B cell (primary cell): ENCODE measurements around the gene DNAAF5. TPM values are rescaled to one million over a fixed set of nuclear protein-coding genes. Genes with fewer than 3 reads are reported as not detected.

Source experiments
- ATAC-seq: fragments of 200-7000 bp; cut with Tn5 transposase; one replicate; pipeline ENCODE4 v1.10.0; 2021; ENCODE audit warnings: low read depth, mild to moderate bottlenecking, moderate number of reproducible peaks, moderate library complexity
- CTCF ChIA-PET: fragments of 350-600 bp; sonication (Branson Sonifier 250); formaldehyde crosslinking; loops from one replicate; lab custom pipeline; 2021; ENCODE audit warnings: antibody characterized with exemption, inconsistent platforms; lab: Charles Lee
- POLR2A ChIA-PET: fragments of 350-600 bp; sonication (Branson Sonifier 250); formaldehyde crosslinking; loops from one replicate; lab custom pipeline; 2021; ENCODE audit warnings: antibody characterized with exemption; lab: Charles Lee
- DNase-seq: peaks from one replicate; pipeline ENCODE4 v3.0.0; 2013
- H2AFZ ChIP-seq: 2 replicates; pipeline ENCODE4 v1.6.1; 2012; ENCODE audit warnings: mild to moderate bottlenecking, low read depth, low read length; ENCODE audit not compliant: insufficient read depth, poor library complexity, severe bottlenecking
- H3K27ac ChIP-seq, 2 donors: 1 replicate in 1 of 2; 2 replicates in 1 of 2; pipeline ENCODE4 v1.5.1; 2012 to 2013; ENCODE audit warnings: low read length in 2 of 2, mild to moderate bottlenecking in 2 of 2, moderate library complexity in 1 of 2
- H3K27me3 ChIP-seq, 4 experiments: fragments of 200-600 bp in 1 of 4; sonication (generic) in 1 of 4; replicated peaks in 1 of 4; 1 replicate in 2 of 4; 2 replicates in 2 of 4; pipeline versions ENCODE4 v1.6.1 to v1.7.0; 2013 to 2016; ENCODE audit warnings: low read length in 3 of 4, mild to moderate bottlenecking in 2 of 4, mixed read lengths in 1 of 4, moderate library complexity in 1 of 4; ENCODE audit not compliant: insufficient read depth in 4 of 4, control insufficient read depth in 3 of 4; ENCODE audit errors: control extremely low read depth in 1 of 4
- H3K36me3 ChIP-seq, 2 experiments: replicated peaks in 1 of 2; 1 replicate in 1 of 2; 2 replicates in 1 of 2; pipeline versions ENCODE4 v1.6.1 to v1.7.1; 2013; ENCODE audit warnings: low read length in 1 of 2; ENCODE audit not compliant: insufficient read depth in 2 of 2, control insufficient read depth in 1 of 2; ENCODE audit errors: control extremely low read depth in 1 of 2, extremely low read depth in 1 of 2
- H3K4me1 ChIP-seq, 2 donors: fragments of 200-600 bp in 1 of 2; sonication (generic) in 1 of 2; 1 replicate in 1 of 2; 2 replicates in 1 of 2; pipeline versions ENCODE4 v1.5.1 to v1.6.1; 2013 to 2017; ENCODE audit warnings: low read length in 2 of 2; ENCODE audit not compliant: control insufficient read depth in 2 of 2, insufficient read depth in 2 of 2
- H3K4me2 ChIP-seq: replicated peaks from 2 replicates; pipeline ENCODE3; 2012; ENCODE audit warnings: mild to moderate bottlenecking, low read depth, low read length; ENCODE audit not compliant: poor library complexity, severe bottlenecking
- H3K4me3 ChIP-seq, 5 experiments: fragments of 200-600 bp in 1 of 5; sonication (generic) in 1 of 5; 1 replicate in 3 of 5; 2 replicates in 2 of 5; pipeline versions ENCODE4 v1.5.1 to v1.7.0; 2011 to 2016; ENCODE audit warnings: low read length in 4 of 5, mild to moderate bottlenecking in 4 of 5, low read depth in 2 of 5, control low read depth in 1 of 5, moderate library complexity in 1 of 5; ENCODE audit not compliant: insufficient read depth in 1 of 5; ENCODE audit errors: control extremely low read depth in 1 of 5, extremely low read depth in 1 of 5
- H3K79me2 ChIP-seq: fragments of 200-600 bp; sonication (generic); one replicate; pipeline ENCODE4 v1.6.0; 2016; ENCODE audit warnings: low read length; ENCODE audit not compliant: control insufficient read depth, insufficient read depth
- H3K9ac ChIP-seq: fragments of 200-600 bp; sonication (generic); 2 replicates; pipeline ENCODE4 v1.6.1; 2017; ENCODE audit warnings: mild to moderate bottlenecking, low read length, moderate library complexity
- H3K9me3 ChIP-seq, 3 donors: one replicate each; pipeline versions ENCODE4 v1.6.1 to v1.7.1; 2013; ENCODE audit warnings: low read length in 2 of 3; ENCODE audit not compliant: control insufficient read depth in 2 of 3, insufficient read depth in 1 of 3; ENCODE audit errors: control extremely low read depth in 1 of 3
- H4K20me1 ChIP-seq: 2 replicates; pipeline ENCODE4 v1.6.0; 2012; ENCODE audit warnings: mild to moderate bottlenecking, low read length; ENCODE audit not compliant: insufficient read depth, control insufficient read depth, poor library complexity, severe bottlenecking
- H3K27ac Mint-ChIP-seq: one replicate; pipeline ENCODE4 v1.8.0; 2021; ENCODE audit warnings: mixed read lengths
- H3K27me3 Mint-ChIP-seq: one replicate; pipeline ENCODE4 v1.8.0; 2021; ENCODE audit warnings: mixed read lengths
- H3K4me1 Mint-ChIP-seq: one replicate; pipeline ENCODE4 v1.8.0; 2021; ENCODE audit warnings: mixed read lengths
- H3K4me3 Mint-ChIP-seq: one replicate; pipeline ENCODE4 v1.8.0; 2021; ENCODE audit warnings: mixed read lengths
- H3K9me3 Mint-ChIP-seq: one replicate; pipeline ENCODE4 v1.8.0; 2022; ENCODE audit warnings: mixed read lengths; ENCODE audit not compliant: insufficient read depth
- EZH2 ChIP-seq: IDR thresholded peaks from 2 replicates; pipeline ENCODE4 v1.6.1; 2012; ENCODE audit warnings: borderline replicate concordance, low read depth, mild to moderate bottlenecking, moderate library complexity, low read length; ENCODE audit not compliant: insufficient read depth, poor library complexity, severe bottlenecking
- WGBS: methylation state at CpG from one replicate; pipeline ENCODE4 v1.1.5; 2013; ENCODE audit warnings: missing lambda C conversion rate; ENCODE audit not compliant: insufficient coverage; 5-methylcytosine and 5-hydroxymethylcytosine counted together
- intact Hi-C: fragments of 100-400 bp; cut with micrococcal nuclease; formaldehyde crosslinking; loops from one replicate; pipeline ENCODE4 v1.10.0; 2022
- polyA plus RNA-seq: library from polyadenylated mRNA; depleted of rRNA; stranded (reverse); fragments of >200 nt; gene quantifications from 2 replicates; pipeline ENCODE4 v1.2.3, GENCODE V29; 2012
- total RNA-seq, 2 donors: library from RNA; stranded (reverse); fragments of 120-200 nt in 1 of 2; gene quantifications; 1 replicate in 1 of 2; 2 replicates in 1 of 2; pipeline versions ENCODE4 v1.2.3 to v1.2.4, GENCODE V29; 2013 to 2022
- TF ChIP-seq, protein P1 (sequence below): fragments of 200-600 bp; IDR thresholded peaks from one replicate; pipeline ENCODE4 v1.8.0; 2022; ENCODE audit warnings: antibody characterized with exemption, mild to moderate bottlenecking

Gene DNAAF5
- total and polyA plus RNA-seq, 2 donors (not counting 1 experiment from before 2014, with no cell fraction given): 18.0 to 21.4 TPM

DNA sequence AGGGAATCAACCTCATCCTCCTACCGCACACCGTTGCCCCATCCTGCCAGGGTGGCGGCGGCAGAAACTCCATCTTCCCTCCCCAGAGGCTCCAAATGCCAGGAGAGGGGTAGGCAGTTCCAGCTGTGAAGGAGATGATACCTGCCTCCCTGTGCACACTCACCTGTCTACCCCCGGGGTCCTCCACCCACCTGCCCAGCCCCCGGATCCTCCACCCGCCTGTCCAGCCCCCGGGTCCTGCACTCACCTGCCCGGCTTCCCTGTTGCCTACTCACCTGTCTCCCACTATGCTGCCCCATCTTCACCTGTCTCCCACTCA lies 13.4 kb upstream of the DNAAF5 start:
- Histone ChIP-seq H2AFZ (no peak overlapping the region), H3K4me2 (peak overlapping the region; percentile 75), H3K27ac (no peak overlapping the region), H4K20me1 (no peaks in the 10 kb centered on the region), H3K4me3 (no peak overlapping the region), H3K79me2 (no peaks in the 10 kb centered on the region), H3K36me3 (no peaks in the 10 kb centered on the region), H3K9me3 (peaks cover 0 to 6% (median 0%) of the 10 kb centered on the region in 3 donors), H3K4me1 (peaks cover 4 to 7% of the 10 kb centered on the region in 2 donors), H3K9ac (no peak overlapping the region), H3K27me3 (peaks cover 0 to 5% (median 0%) of the 10 kb centered on the region in 4 experiments)
- Mint-ChIP-seq H3K27me3 (peaks cover 5% of the 10 kb centered on the region), H3K27ac (no peak overlapping the region), H3K9me3 (no peaks in the 10 kb centered on the region), H3K4me3 (peak overlapping the region; percentile 55), H3K4me1 (peaks cover 13% of the 10 kb centered on the region)
- ChIA-PET POLR2A (no interaction called here), CTCF (no interaction called here)
- no peak for DNase-seq
- intact Hi-C loops: no loop called here
- WGBS: 70% methylated on average over 9 of the region's 9 CpGs
- no peak for ATAC-seq
- TF ChIP-seq, protein P1, sequence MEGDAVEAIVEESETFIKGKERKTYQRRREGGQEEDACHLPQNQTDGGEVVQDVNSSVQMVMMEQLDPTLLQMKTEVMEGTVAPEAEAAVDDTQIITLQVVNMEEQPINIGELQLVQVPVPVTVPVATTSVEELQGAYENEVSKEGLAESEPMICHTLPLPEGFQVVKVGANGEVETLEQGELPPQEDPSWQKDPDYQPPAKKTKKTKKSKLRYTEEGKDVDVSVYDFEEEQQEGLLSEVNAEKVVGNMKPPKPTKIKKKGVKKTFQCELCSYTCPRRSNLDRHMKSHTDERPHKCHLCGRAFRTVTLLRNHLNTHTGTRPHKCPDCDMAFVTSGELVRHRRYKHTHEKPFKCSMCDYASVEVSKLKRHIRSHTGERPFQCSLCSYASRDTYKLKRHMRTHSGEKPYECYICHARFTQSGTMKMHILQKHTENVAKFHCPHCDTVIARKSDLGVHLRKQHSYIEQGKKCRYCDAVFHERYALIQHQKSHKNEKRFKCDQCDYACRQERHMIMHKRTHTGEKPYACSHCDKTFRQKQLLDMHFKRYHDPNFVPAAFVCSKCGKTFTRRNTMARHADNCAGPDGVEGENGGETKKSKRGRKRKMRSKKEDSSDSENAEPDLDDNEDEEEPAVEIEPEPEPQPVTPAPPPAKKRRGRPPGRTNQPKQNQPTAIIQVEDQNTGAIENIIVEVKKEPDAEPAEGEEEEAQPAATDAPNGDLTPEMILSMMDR: no peak

DNA sequence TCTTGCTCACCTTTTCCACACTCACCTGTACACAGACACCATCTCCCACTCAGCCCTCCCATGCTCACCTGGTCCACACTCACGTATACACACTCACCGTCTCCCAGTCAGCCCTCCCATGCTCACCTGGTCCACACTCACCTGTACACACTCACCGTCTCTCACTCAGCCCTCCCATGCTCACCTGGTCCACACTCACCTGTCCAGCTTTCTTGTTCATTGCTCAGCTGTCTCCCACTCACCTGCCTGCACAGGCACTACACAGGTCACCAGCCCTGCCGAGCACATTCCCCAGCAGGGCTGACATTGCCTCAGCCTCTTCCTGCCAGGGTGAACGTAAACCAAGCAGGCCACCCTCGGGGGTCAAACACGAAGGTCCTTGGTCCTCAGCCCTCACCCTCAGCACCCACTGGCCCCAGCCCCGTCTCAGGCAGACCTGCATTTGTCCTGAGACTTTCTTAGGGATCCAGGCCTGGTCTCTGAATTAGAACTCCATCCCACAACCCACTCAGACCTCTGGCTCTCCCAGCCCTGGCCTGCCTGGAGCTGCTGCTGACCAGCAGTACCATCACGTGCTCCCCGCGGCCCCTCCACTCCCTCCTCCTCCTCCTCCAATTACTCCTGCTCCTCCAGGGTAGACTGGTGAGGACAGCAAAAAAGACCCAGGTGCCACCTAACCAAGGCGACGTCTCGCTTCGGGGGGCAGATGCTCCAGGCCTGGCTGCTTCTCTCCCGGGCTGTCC lies 12.8 kb upstream of the DNAAF5 start:
- ChIA-PET POLR2A (no interaction called here), CTCF (no interaction called here)
- no peak overlapping the region for H2AFZ ChIP-seq
- WGBS: 94% methylated on average over 16 of the region's 16 CpGs
- no peak overlapping the region for H3K27ac Mint-ChIP-seq
- no peak overlapping the region for H3K9ac ChIP-seq
- TF ChIP-seq, protein P1: no peak
- TF ChIP-seq EZH2: no peak
- H3K4me2 ChIP-seq: no peak overlapping the region
- intact Hi-C loops: no loop called here
- peaks cover 0 to 7% (median 0%) of the 10 kb centered on the region in 3 donors for H3K9me3 ChIP-seq
- H4K20me1 ChIP-seq: no peaks in the 10 kb centered on the region
- H3K4me1 ChIP-seq: peaks cover 4 to 7% of the 10 kb centered on the region in 2 donors
- DNase-seq (no peak), ATAC-seq (no peak)
- H3K27me3 ChIP-seq: peaks cover 0 to 5% (median 0%) of the 10 kb centered on the region in 4 experiments
- H3K4me3 ChIP-seq: no peak overlapping the region
- H3K4me1 Mint-ChIP-seq: peaks cover 15% of the 10 kb centered on the region
- H3K36me3 ChIP-seq: no peaks in the 10 kb centered on the region
- H3K79me2 ChIP-seq: no peaks in the 10 kb centered on the region
- peak overlapping the region; percentile 55 for H3K4me3 Mint-ChIP-seq
- H3K9me3 Mint-ChIP-seq: no peaks in the 10 kb centered on the region
- no peak overlapping the region for H3K27ac ChIP-seq
- peaks cover 5% of the 10 kb centered on the region for H3K27me3 Mint-ChIP-seq
